SU-DHL-6 (cell line): ENCODE data around the gene GUCA1C.

Experiments used
- H2AFZ ChIP-seq: fragments of 200-600 bp; sonication (generic); 2 replicates; pipeline ENCODE4 v1.6.1; 2014; ENCODE audit warnings: low read depth, mild to moderate bottlenecking, moderate library complexity, mixed read lengths, antibody characterized with exemption, low read length; ENCODE audit not compliant: severe bottlenecking
- H3F3A ChIP-seq: fragments of 200-600 bp; shearing (Covaris generic); 2 replicates; pipeline ENCODE4 v1.6.0; 2016; ENCODE audit warnings: antibody characterized with exemption, mild to moderate bottlenecking; ENCODE audit not compliant: insufficient read depth
- H3K27ac ChIP-seq: fragments of 200-600 bp; sonication (generic); 2 replicates; pipeline ENCODE4 v1.5.1; 2016; ENCODE audit warnings: low read depth, mild to moderate bottlenecking, low read length, moderate library complexity, mixed read lengths
- H3K27me3 ChIP-seq: fragments of 200-600 bp; sonication (generic), shearing (Covaris generic); 2 replicates; pipeline ENCODE4 v1.6.0; 2014; ENCODE audit warnings: mild to moderate bottlenecking, low read length
- H3K36me3 ChIP-seq: fragments of 200-600 bp; sonication (generic); 2 replicates; pipeline ENCODE4 v1.6.1; 2014; ENCODE audit warnings: mild to moderate bottlenecking, low read length, mixed read lengths
- H3K4me2 ChIP-seq: fragments of 300-600, 200-600 bp; shearing (Covaris generic), sonication (generic); 2 replicates; pipeline ENCODE4 v1.6.0; 2014; ENCODE audit warnings: low read length, low read depth, mild to moderate bottlenecking; ENCODE audit not compliant: poor library complexity, severe bottlenecking
- H3K4me3 ChIP-seq: fragments of 200-600 bp; sonication (generic); 2 replicates; pipeline ENCODE4 v1.5.1; 2014; ENCODE audit warnings: antibody characterized with exemption, low read length, mild to moderate bottlenecking, mixed read lengths; ENCODE audit not compliant: insufficient read depth, poor library complexity, severe bottlenecking
- H3K79me2 ChIP-seq: fragments of 200-600 bp; sonication (generic); 2 replicates; pipeline ENCODE4 v1.6.1; 2014; ENCODE audit warnings: mild to moderate bottlenecking, low read length, moderate library complexity; ENCODE audit not compliant: insufficient read depth
- H3K9ac ChIP-seq: fragments of 200-600 bp; sonication (generic); 2 replicates; pipeline ENCODE4 v1.7.0; 2014; ENCODE audit warnings: mild to moderate bottlenecking, low read length
- H3K9me2 ChIP-seq: fragments of 200-600 bp; sonication (generic); replicated peaks from 2 replicates; pipeline ENCODE4 v1.6.1; 2014; ENCODE audit warnings: low read length; ENCODE audit not compliant: insufficient read depth
- H3K9me3 ChIP-seq: fragments of 200-600 bp; sonication (generic); 2 replicates; pipeline ENCODE4 v1.6.1; 2014; ENCODE audit warnings: low read length, mixed read lengths; ENCODE audit not compliant: insufficient read depth
- H4K20me1 ChIP-seq: fragments of 200-600 bp; sonication (generic); 2 replicates; pipeline ENCODE4 v1.6.1; 2014; ENCODE audit warnings: low read depth, mild to moderate bottlenecking, antibody characterized with exemption, low read length, moderate library complexity, mixed read lengths
- EZH2phosphoT487 ChIP-seq: fragments of 200-600 bp; sonication (generic), shearing (Covaris generic); conservative IDR thresholded peaks from 2 replicates; pipeline ENCODE4 v1.6.1; 2018; ENCODE audit warnings: mild to moderate bottlenecking, antibody characterized with exemption, low read length, moderate library complexity, mixed read lengths
- TF ChIP-seq, protein P1 (sequence below): fragments of 200-600 bp; sonication (generic); IDR thresholded peaks from one replicate; pipeline ENCODE4 v1.5.1; 2017; ENCODE audit warnings: antibody characterized with exemption, mild to moderate bottlenecking, low read length, moderate library complexity; ENCODE audit not compliant: insufficient read depth, poor library complexity, severe bottlenecking

The GUCA1C gene

GRCh38 chr3:108914774-108915641, 38.7 kb downstream of the GUCA1C start:
- H3K9me2 ChIP-seq: no peaks in the 10 kb centered on the region
- H3K36me3 ChIP-seq: no peaks in the 10 kb centered on the region
- no peak overlapping the region for H3K9ac ChIP-seq
- H2AFZ ChIP-seq: no peak overlapping the region
- H3K27me3 ChIP-seq: no peaks in the 10 kb centered on the region
- TF ChIP-seq, protein P1, sequence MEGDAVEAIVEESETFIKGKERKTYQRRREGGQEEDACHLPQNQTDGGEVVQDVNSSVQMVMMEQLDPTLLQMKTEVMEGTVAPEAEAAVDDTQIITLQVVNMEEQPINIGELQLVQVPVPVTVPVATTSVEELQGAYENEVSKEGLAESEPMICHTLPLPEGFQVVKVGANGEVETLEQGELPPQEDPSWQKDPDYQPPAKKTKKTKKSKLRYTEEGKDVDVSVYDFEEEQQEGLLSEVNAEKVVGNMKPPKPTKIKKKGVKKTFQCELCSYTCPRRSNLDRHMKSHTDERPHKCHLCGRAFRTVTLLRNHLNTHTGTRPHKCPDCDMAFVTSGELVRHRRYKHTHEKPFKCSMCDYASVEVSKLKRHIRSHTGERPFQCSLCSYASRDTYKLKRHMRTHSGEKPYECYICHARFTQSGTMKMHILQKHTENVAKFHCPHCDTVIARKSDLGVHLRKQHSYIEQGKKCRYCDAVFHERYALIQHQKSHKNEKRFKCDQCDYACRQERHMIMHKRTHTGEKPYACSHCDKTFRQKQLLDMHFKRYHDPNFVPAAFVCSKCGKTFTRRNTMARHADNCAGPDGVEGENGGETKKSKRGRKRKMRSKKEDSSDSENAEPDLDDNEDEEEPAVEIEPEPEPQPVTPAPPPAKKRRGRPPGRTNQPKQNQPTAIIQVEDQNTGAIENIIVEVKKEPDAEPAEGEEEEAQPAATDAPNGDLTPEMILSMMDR: peak; percentile 65
- no peak for TF ChIP-seq EZH2phosphoT487
- H3K4me3 ChIP-seq: no peak overlapping the region
- no peaks in the 10 kb centered on the region for H3K9me3 ChIP-seq
- H4K20me1 ChIP-seq: no peaks in the 10 kb centered on the region
- H3K4me2 ChIP-seq: no peak overlapping the region
- no peak overlapping the region for H3K27ac ChIP-seq
- H3F3A ChIP-seq: no peaks in the 10 kb centered on the region
- H3K79me2 ChIP-seq: no peaks in the 10 kb centered on the region

DNA sequence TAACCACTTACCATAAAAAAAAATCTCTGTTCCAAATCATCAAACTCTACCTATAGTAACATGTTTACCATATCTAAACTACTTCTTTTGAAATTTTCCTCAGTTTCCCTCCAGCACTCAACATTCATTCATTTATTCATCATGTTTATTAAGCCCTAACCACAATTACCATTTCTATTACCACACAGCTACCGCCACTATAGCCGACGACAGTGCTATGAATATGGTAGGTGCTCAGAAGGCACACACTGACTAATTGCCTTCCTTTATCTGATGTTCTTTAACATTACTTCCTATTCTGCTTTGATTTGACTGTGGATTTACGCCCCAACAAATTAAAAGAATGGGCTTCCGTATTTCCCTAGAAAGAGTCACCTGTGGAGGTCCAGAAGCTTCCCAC, 43.9 kb downstream of the GUCA1C start:
- Histone ChIP-seq H3K36me3 (no peaks in the 10 kb centered on the region), H3K27me3 (no peaks in the 10 kb centered on the region), H3K27ac (no peak overlapping the region), H3K4me3 (no peak overlapping the region), H3K9me2 (no peaks in the 10 kb centered on the region), H2AFZ (no peak overlapping the region), H3F3A (no peaks in the 10 kb centered on the region), H3K79me2 (no peaks in the 10 kb centered on the region), H3K9me3 (no peaks in the 10 kb centered on the region), H3K9ac (no peak overlapping the region), H4K20me1 (no peaks in the 10 kb centered on the region), H3K4me2 (no peak overlapping the region)
- TF ChIP-seq, protein P1: no peak
- no peak for TF ChIP-seq EZH2phosphoT487

DNA sequence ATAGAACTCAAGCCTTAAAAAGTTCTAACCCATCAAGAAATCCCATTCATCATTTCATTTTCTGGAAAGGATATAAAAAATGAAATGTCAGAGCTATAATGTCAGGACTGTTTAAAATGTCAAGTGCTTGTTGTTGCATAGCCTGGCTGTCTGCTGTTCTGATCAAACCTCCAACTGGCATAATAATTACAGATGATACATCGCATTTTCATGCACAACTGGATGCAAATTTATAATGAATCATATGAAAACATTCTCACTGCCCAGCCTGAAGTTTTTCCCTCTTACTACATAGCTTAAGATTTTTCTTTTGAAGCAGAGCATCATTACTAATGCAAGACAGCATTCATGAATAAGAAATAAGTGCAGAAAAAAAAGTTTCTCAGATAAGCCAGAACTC, 46.5 kb downstream of the GUCA1C start:
- Histone ChIP-seq H3K9me2 (no peaks in the 10 kb centered on the region), H4K20me1 (no peaks in the 10 kb centered on the region), H3K79me2 (no peaks in the 10 kb centered on the region), H3F3A (no peaks in the 10 kb centered on the region), H3K4me2 (no peak overlapping the region), H3K36me3 (no peaks in the 10 kb centered on the region), H3K4me3 (no peak overlapping the region), H2AFZ (no peak overlapping the region), H3K27me3 (no peaks in the 10 kb centered on the region), H3K27ac (no peak overlapping the region), H3K9ac (no peak overlapping the region), H3K9me3 (no peaks in the 10 kb centered on the region)
- TF ChIP-seq, protein P1: no peak
- TF ChIP-seq EZH2phosphoT487: no peak
